HG02798 (cell line): ENCODE results near the gene OLFML2A.
A peak's percentile ranks its signal among the peaks of the same experiment; 100 is the strongest.
"Not testable (repeated sequence)": the region's sequence is repeated elsewhere in the genome, so short reads cannot be mapped to it uniquely, and the experiment has no call there.

Experiments used
- ATAC-seq: cut with Tn5 transposase; IDR thresholded peaks from one replicate; pipeline ENCODE4 v1.9.1; 2021; ENCODE audit warnings: mild to moderate bottlenecking; ENCODE audit not compliant: unreplicated experiment, poor library complexity

OLFML2A gene

DNA sequence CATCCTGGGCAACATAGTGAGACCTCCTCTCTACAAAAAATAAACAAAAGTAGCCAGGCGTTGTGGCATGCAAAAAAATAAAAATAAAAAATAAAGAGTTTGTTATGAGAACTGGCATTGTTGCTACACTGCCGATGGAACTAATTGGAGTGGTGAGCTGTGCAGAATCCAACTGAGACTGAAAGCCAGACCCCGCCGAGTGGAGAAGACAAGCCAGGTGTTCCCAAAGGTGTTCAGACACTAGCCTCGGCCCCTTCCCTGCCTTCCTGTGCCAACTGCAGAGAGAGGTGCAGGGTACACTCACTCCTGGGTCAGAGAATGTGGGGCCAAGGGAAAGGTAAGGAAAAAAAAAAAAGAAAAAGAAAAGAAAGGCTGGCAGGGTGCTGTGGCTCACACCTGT lies 38.7 kb downstream of the OLFML2A start:
- ATAC-seq = no peak

DNA sequence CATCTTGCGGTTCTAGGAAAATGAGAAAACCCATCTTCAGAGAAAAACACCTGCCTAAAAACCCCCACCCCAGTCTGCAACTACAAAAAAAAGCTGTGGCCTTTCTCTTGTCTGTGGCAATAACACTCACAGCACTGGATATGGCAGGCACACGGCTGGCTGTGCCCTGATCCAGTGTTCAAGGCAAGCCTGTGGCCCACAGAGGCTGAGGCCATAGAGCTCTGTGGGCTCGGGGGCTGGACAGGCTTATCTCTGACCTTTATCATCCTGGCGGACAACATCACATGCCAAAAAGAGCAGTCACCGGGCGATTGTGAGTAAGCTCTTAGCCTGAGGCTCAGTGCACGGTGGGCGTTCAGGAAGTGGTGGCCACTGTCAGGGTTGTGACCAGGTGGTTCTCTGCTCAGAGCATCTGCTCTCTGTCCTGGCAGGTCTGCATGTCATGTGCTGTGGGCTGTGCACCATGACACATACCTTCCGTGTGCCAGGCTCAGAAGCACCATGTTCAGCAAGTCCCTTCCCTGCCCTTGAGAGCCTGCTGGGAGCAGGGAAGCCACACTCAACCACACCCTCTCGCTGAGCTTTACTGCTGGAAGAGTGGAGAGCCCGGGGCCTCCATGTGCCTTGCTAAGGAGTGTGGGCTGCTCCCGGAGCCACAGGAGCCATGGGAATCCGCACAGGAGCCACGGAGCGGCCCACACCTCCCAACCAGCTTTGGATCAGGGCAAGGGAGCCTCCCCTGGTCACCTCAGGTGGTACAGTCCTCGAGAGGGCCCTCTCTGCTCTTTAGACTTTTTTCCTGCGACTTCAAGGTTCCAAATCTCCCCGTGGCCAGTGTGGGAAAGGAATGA lies 41.7 kb downstream of the OLFML2A start:
- peak; percentile 66 for ATAC-seq

DNA sequence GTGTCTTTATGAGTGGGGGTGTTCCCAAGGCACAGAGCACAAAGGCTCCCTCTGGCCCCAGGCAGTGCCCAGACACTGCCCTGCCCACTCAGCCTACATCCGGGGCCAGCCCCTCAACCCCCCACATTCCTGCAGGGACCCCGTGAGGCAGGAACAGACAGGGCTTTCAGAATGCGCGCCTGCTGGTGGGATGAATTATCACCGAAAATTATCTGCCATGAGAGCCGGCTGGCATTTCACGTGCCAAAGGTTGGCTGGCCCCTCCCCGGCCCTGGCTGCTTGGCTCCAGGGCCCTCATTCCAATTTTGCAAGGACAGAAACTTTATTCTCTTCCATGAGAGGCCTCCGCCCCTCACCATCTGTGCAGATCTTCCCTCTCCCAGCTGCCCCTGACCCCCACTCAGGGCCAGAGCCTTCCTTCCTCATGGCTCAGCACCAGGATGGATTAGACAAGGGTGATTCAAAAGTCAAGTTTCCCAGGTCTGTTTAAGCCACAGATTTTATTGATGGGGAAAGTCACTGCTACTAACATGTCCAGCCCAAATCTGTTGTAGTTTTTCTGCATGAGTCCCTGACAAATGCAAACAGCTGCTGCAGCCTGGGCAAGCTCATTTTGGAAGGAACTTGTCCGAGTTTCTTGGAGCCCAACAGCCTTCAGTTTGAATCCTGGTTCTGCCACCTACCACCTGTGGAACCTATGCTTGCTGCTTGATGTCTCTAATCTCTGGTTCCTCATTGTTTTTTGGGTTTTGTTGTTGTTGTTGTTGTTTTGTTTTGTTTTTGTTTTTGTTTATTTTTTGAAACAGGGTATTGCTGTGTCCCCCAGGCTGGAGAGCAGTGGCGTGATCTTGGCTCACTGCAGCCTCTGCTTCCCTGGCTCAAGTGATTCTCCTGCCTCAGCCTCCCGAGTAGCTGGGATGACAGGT lies 44.0 kb downstream of the OLFML2A start:
- ATAC-seq = no peak

DNA sequence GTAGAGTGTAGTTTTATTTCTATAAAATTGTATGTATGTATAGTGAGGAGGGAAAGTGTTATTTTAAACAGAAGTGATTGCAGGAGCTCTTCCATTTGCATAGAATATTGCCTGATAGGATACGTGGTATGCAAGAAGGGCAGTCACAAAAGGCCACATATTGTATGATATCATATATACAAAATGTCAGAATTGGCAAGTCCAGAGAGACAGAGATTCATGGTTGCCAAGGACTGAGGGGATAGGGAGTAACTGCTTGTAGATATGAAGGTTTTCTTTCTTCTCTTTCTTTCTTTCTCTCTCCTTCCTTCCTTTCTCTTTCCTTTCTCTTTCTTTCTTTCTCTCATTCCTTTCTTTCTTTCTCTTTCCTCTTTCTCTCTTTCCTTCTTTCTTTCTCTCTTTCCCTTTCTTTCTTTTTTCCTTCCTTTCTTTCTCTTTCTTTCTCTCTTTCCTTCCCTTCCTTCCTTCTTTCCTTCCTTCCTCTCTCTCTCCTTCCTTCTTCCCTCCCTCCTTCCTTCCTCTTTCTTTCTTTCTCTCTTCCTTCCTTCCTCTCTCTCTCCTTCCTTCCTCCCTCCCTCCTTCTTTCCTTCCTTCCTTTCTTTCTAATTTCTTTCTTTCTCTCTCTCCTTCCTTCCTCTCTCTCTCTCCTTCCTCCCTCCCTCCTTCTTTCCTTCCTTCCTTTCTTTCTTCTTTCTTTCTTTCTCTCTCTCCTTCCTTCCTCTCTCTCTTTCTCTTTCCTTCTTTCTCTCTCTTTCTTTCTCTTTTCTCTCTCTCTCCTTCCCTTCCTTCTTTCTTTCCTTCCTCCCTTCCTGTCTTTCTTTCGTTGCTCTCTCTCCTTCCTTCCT lies 51.8 kb downstream of the OLFML2A start:
- no peak for ATAC-seq

DNA sequence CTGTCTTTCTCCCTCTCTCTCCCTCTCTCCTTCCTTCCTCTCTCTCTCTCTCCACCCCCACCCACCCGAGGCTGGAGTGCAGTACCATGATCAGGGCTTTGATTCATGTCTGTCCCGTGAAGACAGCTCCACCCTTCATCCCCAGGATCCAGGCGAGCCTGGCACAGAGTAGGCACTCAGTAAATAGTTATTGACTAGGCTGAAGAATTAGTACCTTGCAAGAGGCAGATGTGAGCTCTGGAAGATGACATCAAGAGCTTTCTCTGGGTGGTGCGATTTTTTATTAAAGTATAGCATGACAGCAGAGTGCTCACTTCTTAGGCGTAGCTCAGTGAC lies 52.4 kb downstream of the OLFML2A start:
- ATAC-seq = no peak

DNA sequence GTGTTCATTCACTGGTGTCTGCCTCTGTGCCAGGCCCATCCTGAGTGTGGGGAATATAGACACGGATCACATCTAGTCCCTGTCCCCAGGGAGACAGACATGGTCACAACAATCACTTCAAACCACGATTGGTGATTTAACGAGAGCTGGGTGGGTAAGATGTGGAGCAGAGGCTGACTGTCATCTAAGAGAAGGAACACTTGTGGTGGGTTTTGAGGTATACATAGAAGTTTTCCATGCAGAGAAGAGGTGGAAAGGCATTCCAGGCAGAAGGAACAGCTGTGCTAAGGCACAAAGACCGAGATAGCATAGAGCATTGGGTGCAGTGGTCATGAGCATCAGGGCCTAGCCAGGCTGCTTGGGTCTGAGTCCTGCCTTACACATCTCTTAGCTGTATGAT lies 53.7 kb downstream of the OLFML2A start:
- ATAC-seq = no peak

DNA sequence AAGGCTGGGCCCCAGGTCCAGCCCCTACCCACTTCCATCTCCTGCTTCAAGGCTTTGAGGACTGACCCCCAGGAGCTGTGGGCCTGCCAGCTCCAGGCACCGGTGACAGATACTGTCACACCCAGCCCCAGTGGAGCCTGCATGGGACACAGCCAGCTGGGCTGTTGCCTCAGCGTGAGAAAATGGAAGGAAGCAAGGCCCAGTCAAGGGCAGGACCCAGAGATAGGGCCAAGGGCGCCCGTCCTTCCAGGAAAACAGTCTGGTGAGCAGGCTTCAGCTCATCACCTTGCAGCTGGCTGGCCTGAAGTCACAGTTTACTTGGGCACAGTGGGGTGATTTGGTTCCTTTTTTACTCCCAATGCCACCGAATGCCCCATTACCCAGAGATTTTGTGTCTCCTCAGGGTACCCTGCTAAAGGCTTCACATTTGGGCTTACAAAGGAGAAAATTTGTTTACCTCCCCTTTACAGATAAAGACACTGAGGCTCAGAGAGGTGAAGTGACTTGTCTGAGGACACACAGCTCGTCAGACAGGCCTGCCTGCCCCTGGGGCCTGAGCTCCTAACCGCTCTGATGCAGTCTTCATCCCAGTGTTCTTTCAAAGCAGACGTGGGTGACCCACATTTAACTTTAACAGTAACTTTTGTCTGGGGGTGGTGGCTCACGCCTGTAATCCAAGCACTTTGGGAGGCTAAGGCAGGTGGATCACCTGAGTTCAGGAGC lies 54.9 kb downstream of the OLFML2A start:
- no peak for ATAC-seq

DNA sequence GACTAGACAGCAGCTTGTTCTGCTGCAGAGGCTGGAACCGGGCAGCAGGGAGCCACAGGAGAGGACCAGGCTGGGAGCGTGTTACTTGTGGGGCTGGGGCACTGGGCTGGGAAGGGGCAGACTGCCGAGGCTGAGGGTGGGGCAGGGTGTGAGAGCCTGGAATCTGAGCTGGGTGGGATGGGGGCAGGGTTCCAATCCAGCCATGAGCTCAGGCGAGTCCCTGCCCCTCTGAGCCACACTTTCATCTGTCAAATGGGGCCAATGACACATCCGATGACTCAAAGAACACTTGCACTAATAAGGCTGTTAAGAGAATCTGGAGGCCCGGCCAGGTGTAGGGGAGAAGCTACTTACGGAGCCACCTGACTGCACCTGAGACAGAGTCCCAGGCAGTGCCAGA lies 57.7 kb downstream of the OLFML2A start:
- no peak for ATAC-seq

DNA sequence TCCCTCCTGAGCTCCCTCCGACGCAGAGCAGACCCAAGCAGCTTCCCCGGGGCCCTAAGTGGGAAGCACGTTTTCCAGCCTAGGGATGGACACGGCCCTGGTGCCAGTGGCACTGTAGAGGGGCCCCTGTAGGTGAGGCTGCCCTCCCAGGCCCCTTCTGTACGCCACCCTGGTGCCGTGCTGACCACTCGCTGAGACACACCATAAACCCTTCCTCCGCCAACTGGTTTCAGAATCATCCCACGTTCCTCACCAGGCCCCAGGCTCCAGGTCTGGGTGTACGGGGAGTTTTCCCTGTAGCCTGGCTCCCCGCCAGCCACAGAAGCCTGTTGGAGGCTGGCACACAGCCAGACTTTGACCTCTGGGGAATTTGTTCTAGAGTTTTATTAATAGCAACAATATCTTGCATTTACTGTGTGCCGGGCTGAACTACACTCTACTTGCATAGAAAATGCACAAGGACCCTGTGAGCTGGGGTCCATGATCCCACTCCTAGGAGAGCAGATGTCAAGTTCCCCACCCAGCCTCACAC lies 58.2 kb downstream of the OLFML2A start:
- no peak for ATAC-seq

DNA sequence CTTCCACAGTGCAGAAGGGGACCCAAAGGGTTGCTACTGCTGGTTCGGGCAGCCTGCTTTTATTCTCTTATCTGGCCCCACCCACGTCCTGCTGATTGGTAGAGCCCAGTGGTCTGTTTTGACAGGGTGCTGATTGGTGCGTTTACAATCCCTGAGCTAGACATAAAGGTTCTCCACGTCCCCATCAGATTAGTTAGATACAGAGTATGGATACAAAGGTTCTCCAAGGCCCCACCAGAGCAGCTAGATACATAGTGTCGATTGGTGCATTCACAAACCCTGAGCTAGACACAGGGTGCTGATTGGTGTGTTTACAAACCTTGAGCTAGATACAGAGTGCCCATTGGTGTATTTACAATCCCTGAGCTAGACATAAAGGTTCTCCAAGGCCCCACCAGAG lies 61.2 kb downstream of the OLFML2A start:
- ATAC-seq = not testable (repeated sequence)

DNA sequence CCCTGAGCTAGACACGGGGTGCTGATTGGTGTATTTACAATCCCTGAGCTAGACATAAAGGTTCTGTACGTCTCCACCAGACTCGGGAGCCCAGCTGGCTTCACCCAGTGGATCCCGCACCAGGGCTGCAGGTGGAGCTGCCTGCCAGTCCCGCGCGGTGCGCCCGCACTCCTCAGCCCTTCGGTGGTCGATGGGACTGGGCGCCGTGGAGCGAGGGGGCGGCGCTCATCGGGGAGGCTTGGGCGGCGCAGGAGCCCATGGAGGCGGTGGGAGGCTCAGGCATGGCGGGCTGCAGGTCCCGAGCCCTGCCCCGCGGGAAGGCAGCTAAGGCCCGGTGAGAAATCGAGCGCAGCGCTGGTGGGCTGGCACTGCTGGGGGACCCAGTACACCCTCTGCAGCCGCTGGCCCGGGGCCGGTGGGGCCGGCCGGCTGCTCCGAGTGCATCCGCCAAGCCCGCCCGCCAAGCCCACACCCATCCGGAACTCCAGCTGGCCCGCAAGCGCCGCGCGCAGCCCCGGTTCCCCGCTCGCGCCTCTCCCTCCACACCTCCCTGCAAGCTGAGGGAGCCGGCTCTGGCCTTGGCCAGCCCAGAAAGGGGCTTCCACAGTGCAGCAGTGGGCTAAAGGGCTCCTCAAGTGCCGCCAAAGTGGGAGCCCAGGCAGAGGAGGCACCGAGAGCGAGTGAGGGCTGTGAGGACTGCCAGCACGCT lies 61.8 kb downstream of the OLFML2A start:
- not testable (repeated sequence) for ATAC-seq

DNA sequence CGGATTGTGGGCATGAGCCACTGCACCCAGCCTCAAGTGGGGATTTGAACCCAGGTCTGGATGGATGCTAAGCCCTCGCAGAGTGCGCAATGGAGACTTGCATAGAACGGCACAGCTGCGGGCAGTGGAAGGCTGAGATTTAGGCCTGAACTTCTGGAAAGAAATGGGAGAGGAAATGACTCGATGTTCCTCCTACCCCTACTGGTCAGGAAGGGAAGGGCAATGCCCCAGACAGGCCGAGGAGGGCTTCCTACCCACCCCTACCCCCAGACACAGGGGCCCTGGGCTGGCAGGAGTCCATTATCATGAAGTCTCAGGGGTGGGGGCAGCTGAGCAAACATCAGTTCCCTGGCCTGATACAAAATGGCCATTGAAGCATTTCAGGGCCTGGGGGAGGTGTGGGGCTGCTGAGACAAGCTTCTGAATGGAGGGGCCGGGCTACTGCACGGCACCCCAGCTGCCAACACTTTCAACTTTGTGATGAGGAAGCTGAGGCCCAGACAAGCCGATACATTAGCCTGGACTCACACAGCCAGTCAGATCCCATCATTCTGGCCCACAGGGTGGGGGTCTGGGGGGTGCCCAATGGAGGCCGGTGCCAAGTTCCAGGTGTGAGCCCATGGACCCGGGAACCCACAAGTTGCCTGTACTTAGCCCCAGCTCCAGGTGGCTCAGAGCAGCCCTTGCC lies 62.8 kb downstream of the OLFML2A start:
- no peak for ATAC-seq

DNA sequence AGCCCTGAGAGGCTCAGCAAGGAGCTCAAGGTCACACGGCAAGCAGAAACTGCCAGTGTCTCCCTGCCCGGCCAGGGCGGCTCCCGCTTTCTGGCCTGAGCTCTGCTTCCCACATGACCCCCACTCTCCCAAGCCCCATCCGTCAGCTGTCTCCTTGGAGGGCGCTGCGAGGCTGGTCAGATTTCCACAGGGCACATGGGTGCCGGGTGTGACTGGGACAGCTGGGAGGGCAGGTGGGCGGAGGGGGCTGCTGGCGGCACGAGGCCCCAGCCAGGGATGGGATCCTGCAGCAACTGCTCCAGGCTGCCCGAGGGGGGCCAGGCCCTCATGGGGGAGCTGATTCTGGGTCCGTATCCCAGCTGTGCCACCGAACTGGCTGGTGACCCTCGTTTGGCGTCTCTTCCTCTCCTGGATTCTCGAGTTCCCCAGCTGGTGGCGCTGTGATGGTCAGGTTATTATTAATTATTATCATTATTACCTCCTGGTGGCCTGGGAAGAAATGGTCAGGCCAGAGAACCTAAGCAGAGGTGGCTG lies 63.4 kb downstream of the OLFML2A start:
- ATAC-seq = no peak

DNA sequence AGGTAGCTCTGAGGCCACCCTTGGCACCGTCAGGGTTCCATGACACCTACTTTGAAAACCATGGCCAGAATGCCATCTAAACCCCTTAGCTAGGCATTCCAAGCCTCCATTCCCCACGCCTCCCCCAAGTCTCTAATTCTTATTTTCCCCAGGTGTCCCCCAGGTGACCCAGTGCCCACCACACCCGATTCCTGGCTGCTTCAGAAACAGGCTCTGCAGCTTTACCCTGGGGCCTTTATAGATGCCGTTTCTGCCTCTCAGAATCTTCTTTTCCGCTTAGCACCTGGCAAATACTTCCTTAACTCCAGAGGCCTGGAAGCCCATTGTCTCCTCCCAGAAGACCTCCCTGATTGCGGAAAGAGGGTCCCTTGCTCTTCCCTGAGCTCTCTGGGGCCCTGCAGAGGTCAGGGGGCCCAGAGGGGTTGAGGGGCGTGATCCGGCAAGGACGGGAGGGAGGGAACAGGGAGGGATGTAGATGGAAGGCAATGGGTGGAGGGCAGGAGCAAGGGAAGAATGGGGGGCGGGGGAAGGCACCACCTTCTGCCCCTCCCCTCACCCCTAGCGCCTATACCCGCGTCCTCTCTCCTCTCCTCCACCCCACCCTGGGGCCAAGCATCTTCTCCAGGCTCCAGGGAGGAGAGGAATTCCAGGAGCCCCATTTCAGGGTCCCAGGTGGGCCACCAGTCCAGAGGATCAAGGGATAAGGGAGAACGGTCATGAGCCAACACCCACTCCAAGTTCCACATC lies 64.3 kb downstream of the OLFML2A start:
- ATAC-seq = no peak

DNA sequence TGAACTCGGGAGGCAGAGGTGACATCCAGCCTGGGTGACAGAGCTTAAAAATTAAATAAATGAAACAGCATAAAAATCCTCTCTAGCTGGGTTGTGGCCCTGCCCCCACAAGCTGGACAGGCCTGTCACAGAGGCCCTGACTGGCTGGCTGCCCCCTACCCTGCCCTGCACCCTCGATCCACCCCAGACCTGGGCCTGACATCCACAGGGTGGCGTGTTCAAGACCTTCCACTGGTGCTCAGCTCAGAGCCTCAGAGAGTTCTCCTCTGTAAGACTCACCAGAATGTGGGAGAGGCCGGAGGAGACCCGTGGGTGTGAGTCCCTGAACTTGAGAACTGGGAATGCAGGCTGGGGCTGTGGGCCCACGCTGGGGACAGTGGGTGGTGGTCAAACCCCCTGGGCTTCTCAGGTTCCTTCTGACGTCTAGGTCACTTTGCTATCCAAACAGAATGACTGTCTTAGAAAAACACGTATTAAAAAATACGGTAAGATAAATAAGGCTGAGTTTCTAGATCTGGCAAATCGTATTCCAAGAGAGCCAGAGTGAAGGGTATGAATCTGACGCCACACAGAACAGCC lies 66.6 kb downstream of the OLFML2A start:
- ATAC-seq = no peak

DNA sequence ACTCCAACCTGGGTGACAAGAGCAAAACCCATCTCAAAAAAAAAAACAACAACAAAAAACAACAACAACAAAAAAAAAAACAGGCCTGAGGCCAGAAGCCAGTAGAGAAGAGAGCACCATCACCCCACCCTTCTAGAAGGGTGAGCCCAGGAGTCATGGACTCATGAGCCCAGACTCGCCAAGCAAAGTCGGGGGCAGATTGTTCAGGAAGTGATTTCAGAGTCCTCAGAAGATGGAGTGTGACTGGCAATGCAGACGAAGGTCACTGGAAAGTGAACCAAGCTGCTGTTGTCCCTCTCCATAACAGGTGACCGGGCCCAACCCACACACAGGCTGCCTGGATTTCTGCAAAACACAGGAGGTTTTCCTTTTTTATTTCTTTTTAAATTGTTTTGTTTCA lies 67.4 kb downstream of the OLFML2A start:
- ATAC-seq = no peak

DNA sequence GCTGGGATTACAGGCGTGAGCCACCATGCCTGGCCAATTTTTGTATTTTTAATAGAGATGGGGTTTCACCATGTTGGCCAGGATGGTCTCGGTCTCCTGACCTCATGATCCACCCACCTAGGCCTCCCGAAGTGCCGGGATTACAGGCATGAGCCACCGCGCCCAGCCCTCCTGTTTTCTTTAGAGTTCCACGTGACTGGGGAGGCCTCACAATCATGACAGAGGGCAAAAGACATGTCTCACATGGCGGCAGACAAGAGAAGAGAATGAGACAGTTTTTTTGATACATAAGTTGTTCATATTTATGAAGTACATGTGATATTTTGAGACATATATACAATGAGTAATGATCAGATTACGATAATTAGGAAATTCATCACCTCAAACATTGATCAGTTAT lies 69.5 kb downstream of the OLFML2A start:
- not testable (repeated sequence) for ATAC-seq
